Tibial nerve (tissue), 4 donors: ENCODE results near the gene ZFAND3. TPM values are rescaled to one million over a fixed set of nuclear protein-coding genes. Genes with fewer than 3 reads are reported as not detected.

ENCODE experiments used
- DNase-seq, 2 donors: peaks; one replicate each; pipeline ENCODE4 v3.0.0-alpha.2; 2019; ENCODE audit warnings: low spot score in 2 of 2
- H3K27ac ChIP-seq, 4 donors: fragments of 200-600 bp; sonication (generic) in 3 of 4; one replicate each; pipeline ENCODE4 v1.5.1; 2017 to 2019; ENCODE audit warnings: mild to moderate bottlenecking in 1 of 4
- H3K27me3 ChIP-seq, 2 donors: fragments of 200-600 bp; sonication (generic) in 1 of 2; one replicate each; pipeline versions ENCODE4 v1.5.1 to v1.6.0; 2017 to 2019
- H3K36me3 ChIP-seq, 3 donors: fragments of 200-600 bp; sonication (generic); one replicate each; pipeline ENCODE4 v1.5.1; 2018 to 2019
- H3K4me1 ChIP-seq, 4 donors: fragments of 200-600 bp; sonication (generic) in 3 of 4; one replicate each; pipeline ENCODE4 v1.5.1; 2017 to 2019
- H3K4me3 ChIP-seq, 4 donors: fragments of 200-600 bp; sonication (generic) in 3 of 4; one replicate each; pipeline ENCODE4 v1.5.1; 2017 to 2019; ENCODE audit warnings: mild to moderate bottlenecking in 1 of 4, moderate library complexity in 1 of 4
- H3K9me3 ChIP-seq, 4 donors: fragments of 200-600 bp; sonication (generic) in 3 of 4; one replicate each; pipeline ENCODE4 v1.5.1; 2017 to 2019
- EP300 ChIP-seq, 2 donors: sonication (generic); formaldehyde crosslinking; IDR thresholded peaks; one replicate each; pipeline ENCODE4 v1.6.1; 2017; ENCODE audit warnings: antibody characterized with exemption in 2 of 2, mild to moderate bottlenecking in 1 of 2
- POLR2A ChIP-seq, 2 donors: fragments of 450-650 bp; IDR thresholded peaks; one replicate each; pipeline ENCODE4 v1.6.1; 2017; ENCODE audit warnings: antibody characterized with exemption in 2 of 2, mild to moderate bottlenecking in 2 of 2, moderate library complexity in 2 of 2
- WGBS, 2 donors: methylation state at CpG; one replicate each; pipeline ENCODE4 v1.1.5; 2018; 5-methylcytosine and 5-hydroxymethylcytosine counted together
- total RNA-seq, 4 donors: library from RNA; depleted of rRNA; stranded (reverse); fragments of >200 nt; gene quantifications; one replicate each; pipeline ENCODE4 v1.1.0, GENCODE V29; 2016
- TF ChIP-seq, protein P1 (sequence below), 5 experiments: fragments of 200-600 bp in 3 of 5; fragments of 450-650 bp in 2 of 5; sonication (generic) in 3 of 5; IDR thresholded peaks; one replicate each; pipeline ENCODE4 v1.5.1; 2016 to 2019; ENCODE audit warnings: antibody characterized with exemption in 5 of 5, mild to moderate bottlenecking in 3 of 5, moderate library complexity in 2 of 5

ZFAND3 gene
- total RNA-seq, 4 donors from 2014 or later: 30.1 to 47.9 (median 39.1) TPM

DNA sequence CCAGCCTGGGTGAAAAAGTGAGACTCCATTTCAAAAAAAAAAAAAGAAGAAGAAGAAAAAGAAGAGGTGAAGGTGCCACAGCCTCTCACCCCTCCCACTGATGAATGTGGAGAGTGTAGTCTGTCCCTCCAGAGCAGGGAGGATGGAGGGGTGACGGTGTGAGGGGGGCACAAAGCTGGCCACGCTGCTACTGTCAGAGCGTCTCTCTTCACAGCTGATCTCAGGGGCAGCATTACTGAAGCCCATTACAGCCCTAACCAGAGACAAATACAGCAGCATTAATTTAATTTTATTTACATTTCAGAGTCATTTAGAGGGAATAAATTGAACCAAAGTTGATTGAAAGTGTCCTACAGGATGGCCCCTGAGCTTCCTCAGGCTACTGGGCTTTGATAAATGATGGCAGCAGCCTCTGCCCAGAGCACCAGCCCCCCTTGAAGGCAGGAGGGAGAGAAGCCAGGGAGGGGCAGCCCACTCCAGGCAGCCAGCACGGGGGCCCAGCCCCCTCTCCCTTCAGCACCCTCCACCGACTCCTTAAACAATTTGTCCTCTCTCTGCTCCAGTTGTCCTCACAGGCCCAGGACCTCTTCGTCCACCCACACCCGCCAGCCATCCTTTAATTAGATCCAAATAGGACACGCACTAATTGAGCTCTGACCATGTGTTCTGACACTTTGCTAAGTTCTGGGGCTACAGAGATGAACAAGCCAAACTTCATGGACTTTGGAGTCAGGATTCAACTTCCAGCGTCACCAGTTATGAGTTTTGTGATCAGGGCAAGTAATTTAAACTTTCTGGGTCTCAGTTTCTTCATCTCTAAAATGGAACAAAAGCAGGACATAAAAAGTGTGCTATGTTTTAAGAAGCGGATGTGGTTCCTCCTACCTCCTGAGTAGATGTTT, 18.6 kb upstream of the ZFAND3 start:
- H3K4me1 ChIP-seq: no peaks in the 10 kb centered on the region
- no peaks in the 10 kb centered on the region for H3K36me3 ChIP-seq
- H3K9me3 ChIP-seq: no peaks in the 10 kb centered on the region
- no peak for DNase-seq
- TF ChIP-seq EP300 (IDR thresholded peaks at IDR 0.05) (no peak), POLR2A (IDR thresholded peaks at IDR 0.05) (no peak)
- TF ChIP-seq, protein P1, sequence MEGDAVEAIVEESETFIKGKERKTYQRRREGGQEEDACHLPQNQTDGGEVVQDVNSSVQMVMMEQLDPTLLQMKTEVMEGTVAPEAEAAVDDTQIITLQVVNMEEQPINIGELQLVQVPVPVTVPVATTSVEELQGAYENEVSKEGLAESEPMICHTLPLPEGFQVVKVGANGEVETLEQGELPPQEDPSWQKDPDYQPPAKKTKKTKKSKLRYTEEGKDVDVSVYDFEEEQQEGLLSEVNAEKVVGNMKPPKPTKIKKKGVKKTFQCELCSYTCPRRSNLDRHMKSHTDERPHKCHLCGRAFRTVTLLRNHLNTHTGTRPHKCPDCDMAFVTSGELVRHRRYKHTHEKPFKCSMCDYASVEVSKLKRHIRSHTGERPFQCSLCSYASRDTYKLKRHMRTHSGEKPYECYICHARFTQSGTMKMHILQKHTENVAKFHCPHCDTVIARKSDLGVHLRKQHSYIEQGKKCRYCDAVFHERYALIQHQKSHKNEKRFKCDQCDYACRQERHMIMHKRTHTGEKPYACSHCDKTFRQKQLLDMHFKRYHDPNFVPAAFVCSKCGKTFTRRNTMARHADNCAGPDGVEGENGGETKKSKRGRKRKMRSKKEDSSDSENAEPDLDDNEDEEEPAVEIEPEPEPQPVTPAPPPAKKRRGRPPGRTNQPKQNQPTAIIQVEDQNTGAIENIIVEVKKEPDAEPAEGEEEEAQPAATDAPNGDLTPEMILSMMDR (IDR thresholded peaks at IDR 0.05): no peak
- no peaks in the 10 kb centered on the region for H3K27me3 ChIP-seq
- no peak overlapping the region for H3K4me3 ChIP-seq
- WGBS, 2 donors: 65 to 71% methylated on average over 10 of the region's 10 CpGs
- H3K27ac ChIP-seq: no peak overlapping the region

DNA sequence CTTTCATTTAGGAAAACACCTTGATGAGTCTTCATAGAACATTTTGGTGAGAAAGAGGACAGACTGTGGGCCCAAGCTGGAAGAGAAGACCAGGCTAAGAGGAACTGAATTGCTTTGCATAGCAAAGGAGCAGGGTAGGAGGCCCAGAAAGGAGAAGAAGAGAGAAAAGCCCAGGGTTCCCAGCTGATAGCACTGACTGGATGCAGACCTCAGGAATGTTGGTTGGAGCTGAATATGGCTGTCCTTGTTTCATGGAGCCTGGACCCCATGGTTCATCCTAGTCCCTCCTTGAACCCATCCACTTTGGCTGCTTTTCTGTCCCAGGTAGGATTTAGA, 18.0 kb upstream of the ZFAND3 start:
- Histone ChIP-seq H3K27ac (no peak overlapping the region), H3K9me3 (no peaks in the 10 kb centered on the region), H3K36me3 (no peaks in the 10 kb centered on the region), H3K4me3 (no peak overlapping the region), H3K27me3 (no peaks in the 10 kb centered on the region), H3K4me1 (no peaks in the 10 kb centered on the region)
- TF ChIP-seq EP300 (IDR thresholded peaks at IDR 0.05) (no peak), POLR2A (IDR thresholded peaks at IDR 0.05) (no peak)
- TF ChIP-seq, protein P1 (IDR thresholded peaks at IDR 0.05): no peak
- no peak for DNase-seq

DNA sequence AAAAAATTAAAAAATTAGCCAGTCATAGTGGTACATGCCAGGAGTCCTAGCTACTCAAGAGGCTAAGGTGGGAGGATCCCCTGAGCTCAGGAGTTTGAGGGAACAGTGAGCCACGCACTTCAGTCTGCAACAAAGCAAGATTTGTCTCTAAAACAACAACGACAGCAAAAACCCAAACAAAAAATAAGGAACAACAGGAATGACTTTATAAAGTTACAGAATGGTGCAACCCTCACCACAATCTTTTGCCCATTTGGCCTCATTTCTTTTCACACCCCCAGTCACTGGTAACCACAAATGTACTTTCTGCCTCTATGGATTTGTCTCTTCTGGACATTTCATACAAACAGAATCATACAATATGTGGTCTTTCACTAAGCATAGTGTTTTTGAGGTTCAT, 16.7 kb upstream of the ZFAND3 start:
- TF ChIP-seq POLR2A (IDR thresholded peaks at IDR 0.05): no peak
- TF ChIP-seq EP300 (IDR thresholded peaks at IDR 0.05): peak in 1 of 2 donors; percentile 10
- H3K4me1 ChIP-seq: no peaks in the 10 kb centered on the region
- no peaks in the 10 kb centered on the region for H3K27me3 ChIP-seq
- no peak for DNase-seq
- no peaks in the 10 kb centered on the region for H3K36me3 ChIP-seq
- 68 to 78% methylated on average over 2 of the region's 2 CpGs for WGBS, 2 donors
- H3K27ac ChIP-seq: no peak overlapping the region
- H3K4me3 ChIP-seq: no peak overlapping the region
- no peaks in the 10 kb centered on the region for H3K9me3 ChIP-seq

DNA sequence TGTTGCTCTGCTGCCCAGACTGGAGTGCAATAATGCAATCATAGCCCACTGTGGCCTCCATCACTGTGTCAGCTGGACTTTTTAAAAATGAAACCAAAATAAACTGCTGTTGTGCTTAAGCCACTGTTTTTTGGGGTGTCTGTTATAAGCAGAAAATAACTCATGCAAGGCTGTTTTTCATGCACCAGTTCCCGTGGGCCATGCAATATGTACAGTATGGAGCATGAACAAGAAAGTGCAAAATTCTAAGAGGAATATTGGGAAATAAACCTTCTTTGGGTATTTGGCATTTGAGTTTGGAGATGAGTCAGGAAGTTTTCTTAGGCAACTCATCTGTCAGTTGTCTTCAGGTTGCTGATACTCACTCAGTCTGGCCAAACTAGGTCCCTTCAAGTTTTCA, 14.9 kb upstream of the ZFAND3 start:
- no peaks in the 10 kb centered on the region for H3K36me3 ChIP-seq
- TF ChIP-seq, protein P1 (IDR thresholded peaks at IDR 0.05): no peak
- no peak for TF ChIP-seq EP300 (IDR thresholded peaks at IDR 0.05)
- no peak for TF ChIP-seq POLR2A (IDR thresholded peaks at IDR 0.05)
- H3K27me3 ChIP-seq: no peaks in the 10 kb centered on the region
- H3K4me1 ChIP-seq: peaks cover 0 to 5% (median 0%) of the 10 kb centered on the region in 4 donors
- H3K9me3 ChIP-seq: no peaks in the 10 kb centered on the region
- no peak overlapping the region for H3K27ac ChIP-seq
- 73 to 90% methylated on average over 1 of the region's 1 CpG for WGBS, 2 donors
- no peak for DNase-seq
- H3K4me3 ChIP-seq: no peak overlapping the region

DNA sequence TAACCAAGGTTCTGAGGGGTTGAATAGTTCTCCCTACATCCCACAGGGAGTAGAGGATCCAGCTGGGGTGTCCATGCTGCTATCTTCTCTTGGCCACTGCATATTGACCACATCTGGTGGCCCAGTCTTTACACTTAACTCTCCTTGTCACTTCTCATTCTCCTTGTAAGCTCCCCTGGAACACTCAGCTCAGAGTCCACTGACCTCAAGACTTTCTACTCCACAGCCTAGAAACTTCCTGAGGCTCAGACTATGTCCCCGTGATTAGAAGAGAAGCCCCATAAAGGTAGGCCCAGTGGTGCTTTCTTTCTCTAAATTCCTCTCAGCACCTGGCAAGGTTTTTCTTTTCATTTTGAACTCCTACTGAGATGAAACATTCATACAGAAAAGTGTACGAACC, 13.3 kb upstream of the ZFAND3 start:
- TF ChIP-seq, protein P1 (IDR thresholded peaks at IDR 0.05): no peak
- no peak for TF ChIP-seq POLR2A (IDR thresholded peaks at IDR 0.05)
- H3K36me3 ChIP-seq: no peaks in the 10 kb centered on the region
- H3K27ac ChIP-seq: no peak overlapping the region
- H3K4me3 ChIP-seq: no peak overlapping the region
- no peaks in the 10 kb centered on the region for H3K9me3 ChIP-seq
- no peak for DNase-seq
- no peaks in the 10 kb centered on the region for H3K27me3 ChIP-seq
- 93 to 98% methylated on average over 2 of the region's 2 CpGs for WGBS, 2 donors
- H3K4me1 ChIP-seq: peaks cover 0 to 5% (median 0%) of the 10 kb centered on the region in 4 donors
